ENCODE data around the gene NRG2. TPM values are rescaled to one million over a fixed set of nuclear protein-coding genes. Genes with fewer than 3 reads are reported as not detected.

NRG2 gene
- total RNA-seq, 1 experiment from 2014 or later, result not detected

DNA sequence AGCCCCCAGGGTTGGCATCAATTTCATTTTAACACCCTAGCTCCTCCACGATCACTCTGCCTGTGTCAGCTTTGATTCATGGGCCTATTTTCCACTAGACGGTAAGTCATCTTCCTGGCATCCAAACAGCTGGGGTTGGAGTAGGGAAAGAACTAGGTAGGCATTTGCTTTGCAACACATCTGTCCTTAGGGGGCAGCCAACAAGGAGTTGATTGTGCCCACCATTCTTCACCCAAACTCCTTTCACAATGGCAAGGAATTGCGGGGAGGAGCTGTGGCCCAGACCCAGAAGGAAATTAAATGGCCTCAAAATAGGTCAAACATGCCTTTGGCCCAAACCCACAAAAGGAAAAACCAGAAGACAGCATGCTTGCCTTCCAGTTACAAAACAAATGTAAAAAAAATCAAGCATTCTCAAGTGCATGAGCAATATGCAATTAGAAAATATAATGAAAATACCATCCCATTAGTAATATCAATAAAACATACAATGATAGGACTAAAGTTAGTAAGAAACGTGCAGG, 71.8 kb downstream of the NRG2 start:
- no peak for DNase-seq (ENCODE audit: low spot score)

- no peak for DNase-seq (ENCODE audit: low spot score)
Observed at GRCh38 chr5:139969318-139969717, 73.8 kb downstream of the NRG2 start.

- DNase-seq (ENCODE audit: low spot score), result peak; percentile 90
Observed at GRCh38 chr5:139968547-139969261, 74.4 kb downstream of the NRG2 start.

GRCh38 chr5:139967353-139967752, 75.7 kb downstream of the NRG2 start:
- no peak for DNase-seq (ENCODE audit: low spot score)

GRCh38 chr5:139966856-139967255, 76.2 kb downstream of the NRG2 start:
- DNase-seq (ENCODE audit: low spot score), result no peak

GRCh38 chr5:139964994-139965565, 78.0 kb downstream of the NRG2 start:
- DNase-seq (ENCODE audit: low spot score), result no peak

DNA sequence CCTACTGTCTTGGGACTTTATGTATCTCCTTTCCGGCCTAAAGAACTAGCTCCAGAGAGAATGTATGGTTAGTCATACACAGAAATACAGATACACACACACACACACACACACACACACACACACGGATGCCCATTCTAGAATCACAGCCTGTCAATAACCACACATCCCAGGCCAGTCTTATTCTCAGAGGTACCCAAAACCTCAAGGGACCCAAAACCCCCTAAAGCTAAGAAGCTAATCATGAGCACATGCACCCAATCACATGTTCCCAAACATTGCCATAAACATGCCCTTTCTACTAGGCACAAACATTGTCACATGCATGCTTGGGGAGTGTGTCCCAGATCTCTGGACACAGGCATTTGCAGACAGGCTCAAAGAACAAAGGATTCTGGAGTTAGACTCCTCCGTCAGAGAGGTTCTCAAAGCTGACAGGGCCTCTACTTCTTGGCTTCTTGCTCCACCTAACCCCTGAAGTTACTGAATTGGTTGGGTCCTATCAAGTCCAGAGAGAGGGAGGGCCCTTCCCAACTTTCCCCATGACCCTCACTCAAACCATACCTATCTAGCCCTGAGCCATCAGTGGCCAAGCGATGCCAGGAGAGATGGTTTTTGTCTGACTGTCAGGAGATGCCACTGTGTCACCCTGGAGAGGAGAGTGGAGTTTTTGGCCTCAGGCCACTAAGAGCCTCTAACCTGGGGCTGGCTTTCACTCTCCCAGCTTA, 78.7 kb downstream of the NRG2 start:
- DNase-seq (ENCODE audit: low spot score), result no peak

DNA sequence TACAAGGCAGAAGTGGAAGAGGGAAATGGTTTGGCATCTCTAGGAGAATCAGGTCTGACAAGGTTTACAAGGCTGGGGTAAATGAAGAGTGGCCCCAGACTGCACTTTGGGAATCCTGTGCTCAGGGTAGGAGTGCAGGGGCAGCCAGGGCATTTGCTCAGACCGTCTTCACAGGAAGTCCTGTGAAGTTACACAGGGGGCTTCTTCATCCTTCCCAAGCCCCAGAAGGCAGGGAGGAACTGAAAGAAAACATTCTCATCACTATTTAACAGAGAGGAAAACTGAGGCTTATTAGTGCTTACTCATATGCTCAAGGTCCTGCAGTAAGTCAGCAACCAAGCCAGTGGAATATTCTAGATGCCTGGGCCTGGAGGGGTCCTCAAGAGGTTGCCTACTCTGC, 80.7 kb downstream of the NRG2 start:
- no peak for DNase-seq (ENCODE audit: low spot score)

DNA sequence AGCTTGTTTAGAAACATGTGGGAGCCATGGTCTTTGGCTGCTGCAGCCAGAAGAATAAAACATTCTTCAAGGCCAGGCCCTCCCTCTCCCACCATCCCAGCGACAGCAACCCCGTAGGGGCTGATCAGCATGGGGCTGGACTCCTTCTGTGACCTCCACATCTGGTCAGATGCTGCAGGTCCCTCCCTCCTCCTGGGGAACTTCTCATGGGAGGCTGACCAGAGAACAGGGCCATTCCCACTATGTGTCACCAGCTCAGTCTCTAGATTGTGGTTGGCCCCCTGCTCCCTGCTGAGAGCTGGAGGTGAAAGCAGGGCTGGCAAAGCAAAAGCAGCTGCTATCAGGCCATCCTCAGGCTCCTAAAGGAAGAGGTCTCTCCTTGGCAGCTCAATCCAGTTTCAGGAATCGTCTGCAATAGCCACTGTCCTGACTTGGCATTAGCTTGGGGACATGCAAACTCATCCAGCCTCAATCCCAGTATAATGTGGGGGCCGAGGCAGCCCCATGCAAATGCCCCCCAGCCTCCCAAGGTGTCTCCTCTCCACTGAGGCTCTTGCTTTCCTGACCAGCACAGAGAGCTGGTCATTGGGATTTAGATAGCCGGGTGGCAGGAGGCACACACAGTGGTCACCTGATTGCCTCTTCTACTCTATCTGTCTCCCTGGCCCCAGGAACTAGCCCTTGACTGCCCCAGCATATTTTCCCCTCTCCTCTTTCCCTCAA, 81.5 kb downstream of the NRG2 start:
- DNase-seq (ENCODE audit: low spot score), result no peak

GRCh38 chr5:139960723-139961383, 82.2 kb downstream of the NRG2 start:
- no peak for DNase-seq (ENCODE audit: low spot score)

- no peak for DNase-seq (ENCODE audit: low spot score)
Observed at GRCh38 chr5:139958432-139959148, 84.5 kb downstream of the NRG2 start.

DNA sequence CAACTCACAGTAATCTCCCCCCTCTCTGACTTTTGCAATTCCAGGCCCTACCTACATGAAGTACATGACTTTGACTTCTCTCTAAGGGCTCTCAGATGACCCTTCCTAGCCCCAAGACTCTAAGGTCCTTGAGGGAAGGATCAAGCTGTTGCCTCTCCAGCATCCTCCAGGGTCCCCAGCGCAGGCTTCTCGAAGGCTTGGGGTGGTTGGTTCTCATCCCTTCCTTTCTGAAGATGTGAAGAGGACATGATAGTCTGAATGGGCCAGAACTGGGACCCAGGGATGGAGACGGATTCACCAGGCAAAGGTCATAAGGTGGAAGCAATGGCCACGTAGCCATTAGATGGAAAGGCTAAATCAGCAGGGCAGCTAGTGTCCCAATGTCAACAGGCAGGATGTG, 86.8 kb downstream of the NRG2 start:
- DNase-seq (ENCODE audit: low spot score), result no peak

DNA sequence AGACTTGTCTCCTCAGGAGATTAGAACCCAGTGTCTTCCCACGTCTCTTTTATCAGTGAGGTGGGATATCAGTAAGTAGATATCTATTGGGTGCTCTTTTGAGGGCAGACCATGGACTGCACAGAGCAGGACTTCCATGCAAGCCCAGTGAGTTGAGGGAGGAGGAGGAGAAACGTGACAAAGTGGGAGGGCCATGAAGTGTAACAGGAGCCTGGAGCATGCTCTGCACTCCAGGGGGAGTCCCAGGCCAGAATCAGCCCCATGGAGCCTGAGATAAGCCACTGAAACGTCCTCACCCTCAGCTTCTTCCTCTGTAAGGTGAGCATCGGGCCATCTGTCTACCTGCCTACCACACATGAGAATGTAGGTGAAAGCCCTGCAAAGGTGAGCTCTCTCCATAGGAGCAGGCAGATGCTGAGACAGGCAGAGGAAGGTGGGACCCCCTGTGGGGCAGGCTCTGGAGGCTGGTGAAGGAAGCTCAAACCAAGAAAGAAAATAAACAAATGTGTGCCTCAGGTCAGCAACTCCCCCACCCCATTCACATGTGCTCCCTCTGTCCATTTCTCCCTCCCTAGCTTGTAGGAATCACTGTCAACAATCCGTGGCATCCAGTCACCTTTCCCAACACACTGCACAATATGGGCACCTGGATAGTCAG, 87.4 kb downstream of the NRG2 start:
- no peak for DNase-seq (ENCODE audit: low spot score)

- no peak for DNase-seq (ENCODE audit: low spot score)
Observed at GRCh38 chr5:139955053-139955605, 88.0 kb downstream of the NRG2 start.

DNA sequence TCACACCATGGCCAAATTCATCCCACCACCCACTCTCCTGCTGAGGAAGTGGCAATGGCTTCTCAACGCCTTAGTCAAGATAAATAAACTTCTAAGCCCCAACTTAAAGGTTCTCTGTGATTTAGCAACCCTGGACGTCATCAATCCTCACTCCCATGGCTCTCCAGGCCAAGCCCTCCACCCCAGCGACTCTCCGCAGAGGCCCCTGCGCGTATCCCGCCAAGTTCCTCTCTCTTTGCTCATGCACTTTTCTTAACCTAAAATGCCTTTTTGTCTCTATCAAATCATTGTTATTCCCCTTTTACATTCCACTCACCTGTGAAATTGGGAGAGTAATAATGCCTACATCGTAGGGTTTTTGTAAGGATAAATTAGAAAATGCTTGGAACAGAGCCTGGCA, 88.6 kb downstream of the NRG2 start:
- no peak for DNase-seq (ENCODE audit: low spot score)

GRCh38 chr5:139954022-139954421, 89.1 kb downstream of the NRG2 start:
- DNase-seq (ENCODE audit: low spot score), result no peak

- no peak for DNase-seq (ENCODE audit: low spot score)
Observed at GRCh38 chr5:139952574-139952973, 90.5 kb downstream of the NRG2 start.

DNA sequence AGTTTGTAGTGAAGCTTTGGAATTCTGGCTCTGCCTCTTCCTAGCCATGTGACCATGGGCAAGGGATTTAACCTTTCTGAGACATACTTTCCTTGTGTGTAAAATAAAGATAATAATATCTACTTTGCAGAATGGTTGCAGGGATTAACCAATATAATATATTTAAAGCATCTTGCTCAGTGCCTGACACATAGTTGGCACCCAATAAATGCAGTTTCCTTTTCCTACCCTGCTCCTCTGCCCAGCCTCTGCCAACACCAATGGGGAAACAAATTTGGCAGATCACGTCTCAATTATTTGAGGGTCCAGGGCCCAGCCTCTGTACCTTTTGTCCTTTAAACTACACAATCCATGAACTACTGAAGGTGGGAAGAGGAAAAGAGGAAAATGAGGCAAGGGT, 91.1 kb downstream of the NRG2 start:
- DNase-seq (ENCODE audit: low spot score), result no peak

- no peak for DNase-seq (ENCODE audit: low spot score)
Observed at GRCh38 chr5:139951296-139951924, 91.7 kb downstream of the NRG2 start.

Measured in HT-29 (cell line).